ENCODE results near the gene IGSF22. TPM values are rescaled to one million over a fixed set of nuclear protein-coding genes. Genes with fewer than 3 reads are reported as not detected.
A peak's percentile ranks its signal among the peaks of the same experiment; 100 is the strongest.

The IGSF22 gene
- total and polyA plus RNA-seq, 2 of the 8 experiments (the other 6 are each of a cell fraction or from before 2014, with no cell fraction given), result 0.14 TPM; not detected in 1

DNA sequence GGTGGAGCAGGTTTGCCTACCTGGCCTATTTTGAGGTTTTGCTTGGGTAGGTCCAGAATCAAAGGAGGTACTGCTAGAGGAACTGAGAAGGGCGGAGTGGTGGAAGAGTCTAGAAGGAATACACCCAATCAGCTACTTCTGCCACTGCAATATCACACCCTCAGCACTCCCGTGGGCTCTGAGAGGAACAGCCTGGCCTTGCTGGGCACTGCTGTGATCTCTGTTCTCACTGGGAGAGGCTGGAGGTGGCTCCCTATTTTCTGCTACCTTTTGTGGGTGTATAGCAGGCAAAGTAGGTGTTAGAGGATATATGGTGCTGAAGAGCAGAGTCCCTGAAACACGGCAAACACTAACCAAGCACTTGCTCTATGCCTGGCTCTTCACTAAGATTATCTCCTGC is 25.0 kb upstream of the IGSF22 start:
- Histone ChIP-seq H3K27me3 (replicated peaks in 1 of 4; ENCODE audit: control insufficient read depth in 3 of 4, extremely low read depth in 1 of 4, insufficient read depth in 3 of 4, low read length in 3 of 4) (no peaks in the 10 kb centered on the region), H4K91ac (replicated peaks; ENCODE audit: insufficient read length, low read length) (no peak overlapping the region), H4K8ac (ENCODE audit: extremely low read depth, insufficient read depth, low read length) (no peak overlapping the region), H3K23ac (ENCODE audit: insufficient read length) (no peak overlapping the region), H3K18ac (ENCODE audit: extremely low read depth, low read length) (no peak overlapping the region), H2BK120ac (replicated peaks; ENCODE audit: low read depth, low read length) (no peak overlapping the region), H3K9me3 (ENCODE audit: insufficient read depth in 2 of 2, low read depth in 1 of 2, low read length in 1 of 2) (no peaks in the 10 kb centered on the region), H2AFZ (ENCODE audit: low read length) (no peak overlapping the region), H3K9ac (replicated peaks in 1 of 4; ENCODE audit: extremely low read depth in 1 of 4, low read depth in 3 of 4, low read length in 3 of 4) (no peak overlapping the region), H3K4ac (replicated peaks; ENCODE audit: insufficient read length, low read depth, low read length) (no peak overlapping the region), H2BK5ac (ENCODE audit: low read depth, low read length) (no peak overlapping the region; the same call in 1 of the 2 replicates), H3K27ac (ENCODE audit: low read depth, low read length) (no peak overlapping the region), H3K23me2 (ENCODE audit: low read depth, low read length) (no peaks in the 10 kb centered on the region), H3K79me1 (ENCODE audit: low read depth, low read length) (no peaks in the 10 kb centered on the region), H2BK20ac (ENCODE audit: low read length) (no peak overlapping the region), H3K56ac (replicated peaks; ENCODE audit: insufficient read length, low read depth, low read length) (no peak overlapping the region), H3K36me3 (ENCODE audit: control insufficient read depth in 2 of 4, insufficient read depth in 4 of 4, low read length in 3 of 4) (no peaks in the 10 kb centered on the region), H3K4me2 (ENCODE audit: insufficient read depth in 1 of 2, low read depth in 2 of 2, low read length in 2 of 2) (no peak overlapping the region), H3K4me3 (ENCODE audit: extremely low read depth in 1 of 4, insufficient read depth in 2 of 4, low read depth in 3 of 4, low read length in 4 of 4) (no peak overlapping the region), H4K5ac (ENCODE audit: insufficient read length, low read depth, low read length) (no peak overlapping the region), H3K79me2 (ENCODE audit: control insufficient read depth in 1 of 2, insufficient read depth in 2 of 2, low read length in 2 of 2) (no peaks in the 10 kb centered on the region), H2AK5ac (ENCODE audit: low read depth, low read length) (no peak overlapping the region), H2BK12ac (ENCODE audit: low read depth, low read length) (no peak overlapping the region), H4K20me1 (replicated peaks in 1 of 2; ENCODE audit: control insufficient read depth in 1 of 2, insufficient read depth in 2 of 2, low read length in 2 of 2) (no peaks in the 10 kb centered on the region), H3K4me1 (replicated peaks in 1 of 4; ENCODE audit: control insufficient read depth in 3 of 4, insufficient read depth in 4 of 4, low read length in 3 of 4) (peaks cover 0 to 8% (median 4%) of the 10 kb centered on the region in 4 experiments; a peak in 4 of 7 replicates), H3K14ac (ENCODE audit: insufficient read length) (no peak overlapping the region), H2BK15ac (ENCODE audit: low read length) (0 out of 2 replicates have a peak overlapping the region, but pooled peaks have one; percentile 14)
- TF ChIP-seq CHD1 (IDR thresholded peaks at IDR 0.05; ENCODE audit: low read depth, low read length) (no peak), EP300 (IDR thresholded peaks at IDR 0.05; ENCODE audit: borderline replicate concordance in 1 of 2, low read depth in 2 of 2, low read length in 2 of 2) (no peak), BACH1 (IDR thresholded peaks at IDR 0.05; ENCODE audit: low read length) (no peak), BRCA1 (IDR thresholded peaks at IDR 0.05; ENCODE audit: low read depth, low read length) (no peak), CBX8 (IDR thresholded peaks at IDR 0.05; ENCODE audit: borderline replicate concordance, low read depth, low read length) (no peak), ATF3 (IDR thresholded peaks at IDR 0.05; ENCODE audit: insufficient read depth, low read depth, low read length) (no peak), HDAC6 (IDR thresholded peaks at IDR 0.05; ENCODE audit: low read depth, low read length) (no peak), JUND (IDR thresholded peaks at IDR 0.05; ENCODE audit: low read length) (no peak), ZNF274 (IDR thresholded peaks at IDR 0.05; ENCODE audit: borderline replicate concordance, extremely low read depth, low read length) (no peak), TCF12 (IDR thresholded peaks at IDR 0.05; ENCODE audit: low read depth, low read length) (no peak), TEAD4 (IDR thresholded peaks at IDR 0.05; ENCODE audit: low read depth, low read length) (no peak), GABPA (IDR thresholded peaks at IDR 0.05; ENCODE audit: borderline replicate concordance, insufficient read depth, low read length) (no peak), NRF1 (IDR thresholded peaks at IDR 0.05; ENCODE audit: low read depth, low read length) (no peak), RBBP5 (IDR thresholded peaks at IDR 0.05; ENCODE audit: borderline replicate concordance, low read depth, low read length) (no peak)
- no peak for FAIRE-seq
- DNase-seq (ENCODE audit: low read depth in 1 of 2, low spot score in 2 of 2), result no peak
- CTCF ChIA-PET (ENCODE audit: partially characterized antibody), result interaction anchor here (1.0 to 4.0 kb wide), 4 partner anchors 8 to 22 kb away, joined by 3 to 27 read pairs (median 13); no protein-coding TSS in a partner anchor
- POLR2A ChIA-PET (ENCODE audit: partially characterized antibody), result no interaction called here
- 94% methylated on average over 3 of the region's 3 CpGs; no CpG with 5 or more reads in 1 of the 2 experiments for WGBS, 2 experiments (ENCODE audit: extremely low coverage in 1 of 2, insufficient coverage in 1 of 2, insufficient read length in 1 of 2, insufficient replicate concordance in 2 of 2, low coverage in 1 of 2, low lambda C conversion rate in 2 of 2, missing lambda C conversion rate in 1 of 2)
